BE2C (cell line): ENCODE measurements around the gene ASCL5.

ENCODE experiments used
- DNase-seq: peaks from one replicate; pipeline ENCODE4 v3.0.0-alpha.2; 2020
- H3K27me3 ChIP-seq: fragments of 250-450 bp; sonication (Bioruptor Pico); 2 replicates; pipeline ENCODE4 v1.5.1; 2020; ENCODE audit warnings: mild to moderate bottlenecking
- H3K36me3 ChIP-seq: fragments of 250-450 bp; sonication (Bioruptor Pico); 2 replicates; pipeline ENCODE4 v1.5.1; 2020; ENCODE audit warnings: mild to moderate bottlenecking
- H3K4me1 ChIP-seq: fragments of 250-450 bp; sonication (Bioruptor Pico); 2 replicates; pipeline ENCODE4 v1.5.1; 2020
- H3K4me3 ChIP-seq: 2 replicates; pipeline ENCODE4 v1.5.1; 2011; ENCODE audit warnings: low read depth, low read length
- H3K9me3 ChIP-seq: fragments of 250-450 bp; sonication (Bioruptor Pico); 2 replicates; pipeline ENCODE4 v1.5.1; 2020
- CTCF ChIP-seq: IDR thresholded peaks from 2 replicates; pipeline ENCODE4 v1.5.1; 2012; ENCODE audit warnings: mild to moderate bottlenecking, low read depth, low read length

Gene ASCL5

GRCh38 chr1:201142849-201143725 lies 16.1 kb upstream of the ASCL5 start:
- DNase-seq, result no peak
- H3K36me3 ChIP-seq, result peaks cover 76% of the 10 kb centered on the region
- no peaks in the 10 kb centered on the region for H3K9me3 ChIP-seq
- no peak overlapping the region for H3K4me3 ChIP-seq
- TF ChIP-seq CTCF, result no peak
- no peaks in the 10 kb centered on the region for H3K27me3 ChIP-seq
- H3K4me1 ChIP-seq, result no peaks in the 10 kb centered on the region; the same call in 1 of the 2 replicates

DNA sequence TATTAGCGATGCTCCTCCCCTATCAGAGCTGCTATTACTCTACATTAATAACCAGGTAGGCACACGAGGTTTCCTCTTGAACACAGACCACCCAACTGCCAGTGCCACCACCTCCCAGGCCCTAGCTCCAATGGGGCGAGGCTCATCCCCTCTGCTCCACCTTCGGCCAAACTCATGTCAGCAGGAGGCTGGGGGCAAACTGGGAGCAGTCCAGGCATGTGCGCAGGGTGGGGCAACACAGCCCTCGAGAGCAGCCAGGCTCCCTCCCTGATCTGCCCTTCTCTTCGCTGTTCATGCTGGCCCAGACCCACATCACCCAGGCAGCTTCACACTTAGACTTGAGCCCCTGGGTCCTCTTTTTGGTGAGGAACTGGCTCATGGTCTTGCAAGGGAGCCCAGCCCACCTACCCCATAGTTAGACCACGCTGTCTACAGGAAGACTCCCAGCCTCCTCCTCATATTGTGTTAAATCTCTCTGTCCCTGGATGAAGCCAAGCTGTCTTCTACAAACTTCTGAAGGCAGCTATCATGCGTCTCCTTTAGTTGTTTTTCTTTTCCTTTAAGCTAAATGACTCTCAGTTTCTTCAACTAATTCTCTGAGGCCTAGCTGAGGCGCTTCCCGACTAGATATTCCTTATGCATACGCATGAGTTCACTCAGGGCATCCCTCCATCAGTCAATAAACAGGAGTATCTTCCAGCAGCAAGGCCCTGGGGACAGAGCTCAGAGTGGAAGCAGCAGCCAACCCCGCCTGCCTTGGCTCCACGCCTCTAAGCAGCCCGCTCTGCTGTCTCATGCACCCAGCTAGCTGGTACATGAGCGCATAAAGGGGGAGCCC lies 15.2 kb upstream of the ASCL5 start:
- no peak for DNase-seq
- Histone ChIP-seq H3K4me3 (no peak overlapping the region), H3K36me3 (peaks cover 73% of the 10 kb centered on the region), H3K27me3 (no peaks in the 10 kb centered on the region), H3K4me1 (no peaks in the 10 kb centered on the region; the same call in 1 of the 2 replicates), H3K9me3 (no peaks in the 10 kb centered on the region)
- no peak for TF ChIP-seq CTCF

DNA sequence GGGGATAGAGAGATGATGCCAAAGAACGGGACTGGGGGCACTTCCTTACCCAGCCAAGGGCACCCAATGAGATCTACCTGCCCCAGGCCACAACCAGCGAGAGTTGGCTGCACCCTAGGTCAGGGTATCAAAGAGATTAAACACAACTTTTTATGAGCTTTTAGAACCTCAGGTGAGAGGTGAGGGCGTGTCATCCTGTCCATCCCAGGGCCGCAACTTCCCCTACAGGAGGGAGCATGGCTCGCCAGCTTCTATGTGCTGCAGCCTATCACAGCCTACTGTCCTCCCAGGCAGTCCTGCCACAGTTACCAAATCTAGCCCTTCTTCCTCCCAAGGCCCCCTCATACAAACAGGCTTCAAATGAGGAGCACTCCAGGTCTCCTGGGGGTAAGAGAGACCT lies 14.4 kb upstream of the ASCL5 start:
- Histone ChIP-seq H3K36me3 (peaks cover 68% of the 10 kb centered on the region), H3K27me3 (no peaks in the 10 kb centered on the region), H3K4me1 (no peaks in the 10 kb centered on the region; the same call in 1 of the 2 replicates), H3K9me3 (no peaks in the 10 kb centered on the region), H3K4me3 (no peak overlapping the region)
- no peak for TF ChIP-seq CTCF
- no peak for DNase-seq

- DNase-seq, result no peak
- TF ChIP-seq CTCF, result no peak
- Histone ChIP-seq H3K27me3 (no peaks in the 10 kb centered on the region), H3K9me3 (no peaks in the 10 kb centered on the region), H3K4me3 (no peak overlapping the region), H3K4me1 (no peaks in the 10 kb centered on the region; the same call in 1 of the 2 replicates), H3K36me3 (peaks cover 63% of the 10 kb centered on the region)
Measured at GRCh38 chr1:201140941-201141260, 13.9 kb upstream of the ASCL5 start.

- Histone ChIP-seq H3K27me3 (no peaks in the 10 kb centered on the region), H3K9me3 (no peaks in the 10 kb centered on the region), H3K4me1 (no peaks in the 10 kb centered on the region; the same call in 1 of the 2 replicates), H3K4me3 (no peak overlapping the region), H3K36me3 (peaks cover 62% of the 10 kb centered on the region)
- no peak for TF ChIP-seq CTCF
- DNase-seq, result no peak
Measured at GRCh38 chr1:201140235-201140940, 13.4 kb upstream of the ASCL5 start.
